Caki2 (cell line): ENCODE results near the gene CCDC90B. TPM values are rescaled to one million over a fixed set of nuclear protein-coding genes. Genes with fewer than 3 reads are reported as not detected.
"Not testable (repeated sequence)": the region's sequence is repeated elsewhere in the genome, so short reads cannot be mapped to it uniquely, and the experiment has no call there.

ENCODE experiments used
- DNase-seq: peaks from one replicate; pipeline ENCODE4 v3.0.0-alpha.2; 2015; ENCODE audit warnings: low read depth
- in situ Hi-C: cut with HindIII; loops from 2 replicates; pipeline ENCODE4 v1.10.0; 2016; ENCODE audit warnings: low sequenced_read_pairs, low pct_unique_long_range_greater_than_20kb, mixed read lengths
- total RNA-seq: library from RNA; depleted of rRNA; stranded (reverse); fragments of >200 nt; shearing (Covaris generic); gene quantifications from 2 replicates; pipeline ENCODE4 v1.2.3, GENCODE V29; 2014; ENCODE audit warnings: low replicate concordance

CCDC90B gene
- total RNA-seq, 1 experiment from 2014 or later = 25.2 TPM

DNA sequence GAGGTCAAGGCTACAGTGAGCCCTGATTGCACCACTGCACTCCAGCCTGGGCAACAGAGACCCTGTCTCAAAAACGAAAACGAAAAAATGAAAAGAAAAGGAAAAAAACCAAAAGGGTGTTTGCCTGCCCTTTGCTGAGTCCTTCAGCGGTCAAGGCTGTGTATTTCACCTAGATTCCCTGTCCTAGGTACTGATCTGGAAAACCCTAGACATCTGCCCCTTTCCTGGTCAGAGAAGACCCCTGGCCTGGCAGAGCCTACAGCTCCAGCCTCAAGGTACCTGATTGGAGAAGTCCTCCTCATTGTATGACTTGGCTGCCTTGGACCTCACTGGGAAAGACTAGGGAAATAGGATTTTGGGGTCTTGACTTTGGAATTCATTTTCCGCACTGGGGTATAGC is 8.0 kb upstream of the CCDC90B start:
- no peak for DNase-seq
- in situ Hi-C loops = no loop called here

DNA sequence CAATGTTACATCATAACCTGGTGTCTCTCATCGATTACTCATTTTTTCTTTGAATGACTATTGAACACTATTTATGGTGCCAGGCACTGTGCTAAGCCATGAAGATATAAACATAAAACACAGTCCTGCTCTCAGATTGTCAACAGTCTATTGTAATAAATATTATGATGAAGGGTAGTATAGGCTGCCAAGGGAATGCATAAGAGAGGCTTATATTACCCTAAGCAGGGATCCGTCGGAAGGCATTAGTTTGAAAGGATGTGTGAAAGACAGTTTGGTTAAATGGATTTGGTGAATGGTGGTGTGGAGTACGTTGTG is 7.2 kb upstream of the CCDC90B start:
- in situ Hi-C loops = no loop called here
- no peak for DNase-seq

DNA sequence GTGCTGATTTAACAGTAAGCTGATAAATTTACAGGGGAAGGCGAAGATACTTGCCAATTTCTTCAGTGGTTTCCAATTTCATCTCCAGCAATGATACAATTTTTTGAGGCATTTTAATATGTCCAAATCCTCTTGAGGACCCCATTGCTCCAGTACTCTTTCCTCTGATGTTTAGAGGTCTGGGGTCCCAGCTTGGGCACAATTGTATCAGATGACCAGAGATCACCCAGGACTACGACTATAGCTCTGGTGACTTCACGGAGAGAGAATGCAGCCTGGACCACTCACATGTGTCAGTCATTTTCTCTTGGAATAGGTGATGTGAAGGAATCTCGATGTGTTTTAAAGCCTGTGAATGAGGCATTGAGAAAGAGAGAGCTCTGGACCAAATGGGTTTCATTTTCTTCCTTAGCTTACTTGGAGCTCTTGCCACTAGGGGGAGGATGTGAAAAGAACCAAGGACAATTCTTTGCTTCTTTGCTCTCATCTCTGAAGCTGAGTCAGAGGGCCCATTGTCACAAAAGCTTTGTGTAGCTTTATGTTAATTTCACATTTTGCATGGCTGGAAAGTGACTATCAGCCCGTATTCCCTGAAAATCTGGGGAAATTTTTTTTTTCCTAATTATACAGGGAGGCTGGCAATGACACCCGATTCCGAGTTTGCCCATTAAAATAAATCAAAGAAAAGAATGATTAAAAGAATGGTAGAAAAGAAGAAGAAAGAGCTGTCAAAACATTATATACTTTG is 6.7 kb upstream of the CCDC90B start:
- in situ Hi-C loops = no loop called here
- peak; percentile 65 for DNase-seq

DNA sequence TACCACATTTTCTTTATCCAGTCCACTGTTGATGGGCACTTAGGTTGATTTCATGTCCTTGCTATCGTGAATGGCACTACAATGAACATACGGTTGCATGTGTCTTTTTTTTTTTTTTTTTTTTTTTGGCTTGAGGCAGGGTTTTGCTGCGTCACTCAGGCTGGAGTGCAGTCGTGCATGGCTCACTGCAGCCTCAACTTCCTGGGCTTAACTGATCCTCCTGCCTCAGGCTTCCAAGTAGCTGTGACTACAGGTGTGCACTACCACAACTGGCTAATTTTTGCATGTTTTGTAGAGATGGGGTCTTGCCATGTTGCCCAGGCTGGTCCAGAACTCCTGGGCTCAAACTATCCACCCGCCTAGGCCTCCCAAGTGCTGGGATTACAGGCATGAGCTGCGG is 1.5 kb upstream of the CCDC90B start:
- peak; percentile 55 for DNase-seq
- in situ Hi-C loops = no loop called here

DNA sequence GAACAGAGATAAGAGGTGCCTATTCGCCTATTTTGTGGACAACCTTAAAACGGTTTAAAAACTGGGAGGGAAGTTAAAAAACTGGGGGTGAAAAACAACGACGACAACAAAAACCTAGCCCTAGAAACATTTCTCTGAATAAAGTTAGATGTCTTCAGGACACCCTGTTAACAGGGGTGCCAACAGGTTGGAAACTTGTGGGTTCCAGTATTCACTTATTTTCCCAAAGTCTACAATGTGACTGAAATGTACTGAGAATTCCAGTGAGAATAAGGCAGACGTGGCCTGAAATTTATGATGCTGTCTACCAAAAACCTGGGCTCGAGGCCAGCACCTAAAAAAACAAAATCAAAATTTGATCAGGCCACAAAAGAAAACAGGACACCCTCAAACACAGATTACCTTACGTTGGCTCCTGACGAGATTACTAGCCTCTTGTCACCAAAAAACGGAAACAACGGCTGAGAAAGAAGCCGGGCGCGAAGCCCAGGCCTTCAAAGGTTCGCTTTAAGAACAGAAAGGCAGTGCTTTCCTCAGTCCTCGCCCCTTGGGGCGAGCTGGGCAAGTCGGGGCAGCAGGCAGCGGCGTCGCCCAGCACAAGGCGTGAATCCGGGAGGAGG is 906 bp downstream of the CCDC90B start:
- in situ Hi-C loops = no loop called here
- no peak for DNase-seq

DNA sequence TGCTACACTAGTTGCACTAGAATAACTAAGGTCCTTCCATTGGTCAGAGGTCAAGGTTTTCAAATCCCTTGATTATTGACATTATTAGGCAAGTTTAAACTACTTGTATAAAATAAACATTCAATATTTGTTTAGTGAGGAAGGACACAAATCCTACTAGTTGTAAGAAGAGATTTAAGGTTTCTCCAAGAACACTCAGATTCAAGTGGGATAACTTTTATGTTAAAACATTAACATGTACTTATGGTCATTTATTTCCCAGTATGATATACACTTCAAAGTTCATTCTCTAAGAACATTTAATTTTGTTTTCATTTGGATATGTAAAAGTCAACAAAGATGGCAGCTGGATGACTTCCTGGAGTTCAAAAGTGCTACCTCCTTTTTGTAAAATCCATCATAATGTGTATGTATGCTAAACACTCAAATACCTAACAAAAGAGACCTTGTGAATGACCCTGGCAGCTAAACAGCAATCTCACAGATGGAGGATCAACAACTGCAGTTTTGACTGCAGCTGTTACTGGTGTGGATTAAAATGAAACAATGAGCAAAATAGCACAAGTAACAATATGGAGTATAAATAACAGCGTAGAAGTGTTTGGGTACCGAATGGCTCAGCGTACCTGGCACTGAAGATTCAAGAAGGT is 1.5 kb downstream of the CCDC90B start:
- in situ Hi-C loops = no loop called here
- DNase-seq = no peak

DNA sequence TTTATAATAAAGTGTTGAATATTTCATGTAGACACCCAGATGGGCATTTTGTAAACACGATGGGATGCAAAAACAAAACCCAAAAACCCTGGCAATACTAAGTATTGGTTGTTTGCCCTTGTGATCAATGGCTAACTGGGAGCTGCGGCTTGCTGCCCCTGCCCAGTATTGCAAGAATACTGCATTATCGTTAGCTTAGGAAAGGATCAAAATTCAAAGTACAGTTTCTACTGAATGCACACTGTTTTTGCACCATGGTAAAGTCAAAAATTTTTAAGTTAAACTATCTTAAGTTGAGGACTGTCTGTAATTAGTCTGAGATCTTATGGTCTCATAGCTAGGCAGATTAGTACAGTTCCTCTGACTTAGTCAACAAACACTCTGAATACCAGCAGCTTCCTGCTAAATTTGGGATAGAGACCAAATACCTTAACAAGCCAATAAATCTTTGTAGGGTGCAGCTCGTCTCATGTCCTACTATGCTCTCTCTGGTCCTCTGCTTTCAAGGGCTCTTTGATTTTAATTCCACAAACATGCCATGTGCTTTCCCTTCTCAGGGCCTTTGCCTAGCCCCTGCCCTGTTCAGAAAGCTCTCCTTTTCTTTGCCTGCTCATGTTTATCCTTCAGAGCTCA is 4.0 kb downstream of the CCDC90B start:
- in situ Hi-C loops = no loop called here
- no peak for DNase-seq

DNA sequence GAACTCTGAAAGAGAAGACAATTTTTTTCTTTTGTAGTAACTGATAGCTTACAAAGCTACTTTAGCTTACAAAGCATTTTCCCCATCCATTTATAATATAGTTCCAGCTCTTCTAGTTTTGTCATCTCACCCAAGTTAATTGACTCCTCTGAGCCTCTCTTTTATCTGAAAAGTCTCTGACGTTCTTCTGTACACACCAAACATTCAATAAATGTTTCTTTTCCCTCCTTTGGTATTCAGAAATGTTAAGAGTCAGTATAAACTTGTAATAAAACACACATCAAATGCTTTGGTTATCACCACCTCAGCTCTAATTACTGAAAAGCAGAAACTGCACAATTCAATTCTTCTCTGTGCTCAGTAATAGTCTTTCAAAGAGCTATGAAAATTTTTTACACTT is 5.9 kb downstream of the CCDC90B start:
- in situ Hi-C loops = no loop called here
- no peak for DNase-seq

DNA sequence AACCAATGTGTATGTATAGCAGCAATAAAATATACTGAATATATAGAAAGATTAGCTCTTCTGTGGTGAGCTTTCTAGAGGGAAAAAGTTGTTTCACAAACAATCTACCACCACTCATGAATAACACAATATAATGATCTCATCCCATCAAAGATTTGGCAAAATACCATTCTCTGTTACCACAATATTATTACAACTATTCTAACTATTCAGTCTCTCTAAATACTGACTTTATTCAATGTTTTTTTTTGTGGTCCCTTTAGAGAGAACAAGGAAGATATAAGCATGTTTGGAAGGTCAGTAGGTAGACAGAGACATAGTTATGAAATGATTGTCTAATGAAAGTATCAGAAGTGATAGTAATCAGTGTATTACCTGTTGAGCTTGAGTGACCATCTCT is 7.8 kb downstream of the CCDC90B start:
- no peak for DNase-seq
- in situ Hi-C loops = no loop called here

DNA sequence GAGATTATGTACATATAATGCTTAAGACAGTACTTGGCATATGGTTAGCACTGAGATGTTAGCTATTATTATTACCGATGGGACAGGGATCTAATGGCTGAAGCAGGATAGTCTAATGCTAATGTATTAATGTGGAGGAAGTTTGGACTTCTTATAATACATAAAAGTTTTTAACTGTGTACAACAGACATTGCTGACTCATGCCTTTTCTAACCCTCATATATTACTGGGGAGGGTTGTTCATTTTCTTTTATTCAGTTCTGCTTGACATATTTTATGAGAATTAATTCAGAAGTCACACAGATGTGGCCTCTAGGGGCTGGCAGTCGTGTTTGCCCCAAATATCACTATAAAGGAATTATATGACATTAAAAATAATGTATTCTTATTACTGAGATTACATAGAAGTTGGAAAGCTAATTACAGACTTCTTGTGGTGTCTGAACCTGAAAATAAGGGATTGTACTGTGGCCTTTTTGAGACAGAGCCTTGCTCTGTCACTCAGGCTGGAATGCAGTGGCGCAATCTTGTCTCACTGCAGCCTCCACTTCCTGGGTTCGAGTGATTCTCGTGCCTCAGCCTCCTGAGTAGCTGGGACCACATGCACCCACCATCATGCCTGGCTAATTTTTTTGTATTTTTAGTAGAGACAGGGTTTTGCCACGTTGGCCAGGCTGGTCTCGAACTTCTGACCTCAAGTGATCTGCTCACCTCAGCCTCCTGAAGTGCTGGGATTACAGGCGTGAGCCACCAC is 10.1 kb downstream of the CCDC90B start:
- in situ Hi-C loops = no loop called here
- no peak for DNase-seq

DNA sequence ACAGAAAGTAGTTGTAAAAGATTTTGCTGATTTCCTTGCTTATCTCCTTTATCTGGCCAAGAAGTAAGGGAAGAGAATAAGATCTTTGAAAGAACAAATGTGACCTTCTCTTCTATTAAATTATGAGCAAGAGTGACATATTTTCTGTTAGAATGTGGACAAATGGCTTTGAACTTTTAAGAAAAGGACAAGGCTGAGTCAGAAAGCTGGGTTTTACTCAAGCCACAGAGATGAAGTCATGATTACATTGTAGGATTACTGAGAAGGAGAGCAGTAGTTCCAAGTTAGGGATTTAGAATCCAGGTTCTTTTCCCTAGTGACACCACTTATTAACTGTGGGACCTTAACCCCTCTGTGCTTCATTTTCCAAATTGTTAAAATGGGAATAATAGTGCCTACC is 13.5 kb downstream of the CCDC90B start:
- in situ Hi-C loops = no loop called here
- DNase-seq = peak; percentile 25

DNA sequence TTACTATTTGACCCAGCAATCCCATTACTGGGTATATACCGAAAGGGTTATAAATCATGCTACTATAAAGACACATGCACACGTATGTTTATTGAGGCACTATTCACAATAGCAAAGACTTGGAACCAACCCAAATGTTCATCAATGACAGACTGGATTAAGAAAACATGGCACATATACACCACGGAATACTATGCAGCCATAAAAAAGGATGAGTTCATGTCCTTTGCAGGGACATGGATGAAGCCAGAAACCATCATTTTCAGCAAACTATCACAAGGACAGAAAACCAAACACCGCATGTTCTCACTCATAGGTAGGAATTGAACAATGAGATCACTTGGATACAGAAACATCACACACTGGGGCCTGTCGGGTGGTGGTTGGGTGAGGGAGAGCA is 14.4 kb downstream of the CCDC90B start:
- in situ Hi-C loops, DNase-seq: not testable (repeated sequence)

DNA sequence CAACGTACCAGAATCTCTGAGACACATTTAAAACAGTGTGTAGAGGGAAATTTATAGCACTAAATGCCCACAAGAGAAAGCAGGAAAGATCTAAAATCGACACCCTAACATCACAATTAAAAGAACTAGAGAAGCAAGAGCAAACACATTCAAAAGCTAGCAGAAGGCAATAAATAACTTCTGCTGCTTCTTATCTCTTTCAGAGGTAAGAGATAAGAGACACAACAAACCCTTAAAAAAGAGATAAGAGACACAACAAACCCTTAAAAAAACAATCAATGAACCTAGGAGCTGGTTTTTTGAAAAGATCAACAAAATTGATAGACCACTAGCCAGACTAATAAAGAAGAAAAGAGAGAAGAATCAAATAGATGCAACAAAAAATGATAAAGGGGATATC is 17.1 kb downstream of the CCDC90B start:
- DNase-seq, in situ Hi-C loops: not testable (repeated sequence)

DNA sequence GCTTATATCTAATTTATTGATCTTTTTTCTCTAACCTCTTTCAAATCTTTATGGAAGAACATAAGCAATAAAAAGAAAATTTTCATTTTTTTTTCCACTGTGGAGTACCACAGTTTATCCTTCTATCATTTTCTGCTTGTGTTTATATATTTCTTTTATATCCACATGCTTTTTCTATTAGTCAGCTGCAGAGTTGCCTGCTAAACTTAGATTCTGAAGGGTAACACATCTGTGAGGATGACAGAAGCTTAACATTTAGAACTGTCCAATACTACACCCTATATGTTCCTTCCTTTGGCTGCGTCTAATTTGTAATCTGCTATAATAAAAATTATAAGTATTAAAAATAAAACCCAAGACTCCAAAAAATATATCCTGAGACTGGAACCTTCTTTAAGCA is 20.8 kb downstream of the CCDC90B start:
- in situ Hi-C loops = no loop called here
- DNase-seq = no peak

DNA sequence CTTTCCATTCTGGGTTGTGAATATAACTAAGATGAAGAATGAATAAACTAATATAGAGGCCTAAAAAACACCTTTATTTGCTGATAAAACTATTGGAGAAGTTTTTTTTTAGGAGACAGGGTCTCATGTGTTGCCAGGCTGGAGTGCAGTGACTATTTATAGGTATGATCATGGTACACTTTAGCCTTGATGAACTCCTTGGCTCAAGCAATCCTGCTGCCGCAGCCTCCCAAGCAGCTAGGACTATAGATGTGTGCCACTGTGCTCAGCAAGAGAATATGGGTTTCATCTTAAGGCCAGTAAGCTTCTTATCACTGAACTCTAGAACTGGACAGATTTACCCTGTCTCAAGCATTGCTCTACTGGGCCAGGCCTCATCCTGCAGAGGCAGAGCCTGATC is 26.6 kb downstream of the CCDC90B start:
- no peak for DNase-seq
- in situ Hi-C loops = no loop called here

DNA sequence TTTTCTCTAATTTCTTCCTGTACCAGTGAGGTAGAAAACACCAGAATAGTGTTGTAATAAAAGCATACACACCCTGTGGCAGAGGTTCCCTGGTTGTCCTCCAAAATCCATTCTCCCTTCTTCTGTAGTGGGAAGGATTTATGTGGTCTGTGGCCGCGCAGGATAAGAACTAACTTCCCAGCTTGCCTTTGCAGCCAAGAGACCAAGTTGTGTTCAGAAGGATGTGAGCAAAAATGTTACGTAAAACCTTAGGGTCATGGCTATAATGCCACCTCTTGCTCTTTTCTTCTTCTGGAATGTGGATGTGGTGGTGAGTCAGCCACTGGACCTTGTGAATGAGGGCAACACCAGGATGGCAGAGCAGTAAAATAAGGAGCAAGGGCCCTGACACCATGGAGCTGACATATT is 28.4 kb downstream of the CCDC90B start:
- DNase-seq = peak; percentile 48
- in situ Hi-C loops = no loop called here

DNA sequence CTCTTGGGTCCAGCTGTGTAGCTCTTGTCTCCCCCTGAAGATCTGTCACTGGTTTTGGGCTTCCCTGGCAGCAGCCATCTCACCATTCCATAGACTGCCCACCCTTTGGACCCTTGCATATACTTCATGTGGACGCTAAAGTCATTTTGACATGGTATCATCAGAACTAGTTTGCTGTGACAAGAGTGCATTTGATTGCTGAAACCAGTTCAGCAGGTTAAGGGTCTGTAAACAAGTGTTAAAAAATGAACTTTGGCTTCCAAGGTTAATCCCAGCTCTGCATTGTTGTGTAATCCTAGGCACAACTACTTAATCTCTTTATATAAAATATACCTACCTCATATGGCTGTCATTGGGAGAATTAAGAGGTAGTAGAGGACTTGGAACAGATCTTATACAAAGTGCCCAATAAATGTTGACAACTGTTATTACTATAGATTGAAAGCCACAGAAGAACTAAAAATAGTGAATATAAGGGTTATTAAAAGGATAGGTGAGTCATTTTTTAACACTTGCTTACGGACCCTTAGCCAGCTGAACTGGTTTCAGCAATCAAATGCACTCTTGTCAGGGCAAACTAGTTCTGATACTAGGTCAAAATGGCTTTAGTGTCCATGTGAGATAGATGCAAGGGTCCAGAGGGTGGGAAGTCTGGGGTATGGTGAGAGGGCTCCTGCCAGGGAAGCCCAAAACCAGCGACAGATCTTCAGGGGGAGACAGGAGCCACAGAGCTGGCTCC is 29.4 kb downstream of the CCDC90B start:
- DNase-seq = no peak
- in situ Hi-C loops = no loop called here

DNA sequence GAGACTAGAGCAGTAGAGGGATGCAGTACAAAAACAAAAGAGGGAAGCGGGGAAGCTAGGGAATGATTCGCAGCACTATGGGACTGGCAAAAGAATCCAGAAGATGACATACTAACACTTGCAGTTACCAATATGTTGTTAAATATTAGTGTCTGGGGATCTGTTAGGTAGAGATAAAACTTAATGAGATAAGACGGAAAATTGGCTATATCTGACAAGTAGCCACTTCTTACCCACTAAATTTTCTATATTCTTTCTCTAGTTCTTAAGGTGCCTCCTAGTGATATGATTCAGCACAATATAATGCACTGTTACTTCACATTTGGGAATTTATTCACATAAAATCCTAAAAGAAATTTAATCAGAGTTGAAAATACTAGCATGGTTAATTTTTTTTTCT is 30.8 kb downstream of the CCDC90B start:
- no peak for DNase-seq
- in situ Hi-C loops = no loop called here
